Measurements from ENCODE around the gene CENPB.

CENPB gene

DNA sequence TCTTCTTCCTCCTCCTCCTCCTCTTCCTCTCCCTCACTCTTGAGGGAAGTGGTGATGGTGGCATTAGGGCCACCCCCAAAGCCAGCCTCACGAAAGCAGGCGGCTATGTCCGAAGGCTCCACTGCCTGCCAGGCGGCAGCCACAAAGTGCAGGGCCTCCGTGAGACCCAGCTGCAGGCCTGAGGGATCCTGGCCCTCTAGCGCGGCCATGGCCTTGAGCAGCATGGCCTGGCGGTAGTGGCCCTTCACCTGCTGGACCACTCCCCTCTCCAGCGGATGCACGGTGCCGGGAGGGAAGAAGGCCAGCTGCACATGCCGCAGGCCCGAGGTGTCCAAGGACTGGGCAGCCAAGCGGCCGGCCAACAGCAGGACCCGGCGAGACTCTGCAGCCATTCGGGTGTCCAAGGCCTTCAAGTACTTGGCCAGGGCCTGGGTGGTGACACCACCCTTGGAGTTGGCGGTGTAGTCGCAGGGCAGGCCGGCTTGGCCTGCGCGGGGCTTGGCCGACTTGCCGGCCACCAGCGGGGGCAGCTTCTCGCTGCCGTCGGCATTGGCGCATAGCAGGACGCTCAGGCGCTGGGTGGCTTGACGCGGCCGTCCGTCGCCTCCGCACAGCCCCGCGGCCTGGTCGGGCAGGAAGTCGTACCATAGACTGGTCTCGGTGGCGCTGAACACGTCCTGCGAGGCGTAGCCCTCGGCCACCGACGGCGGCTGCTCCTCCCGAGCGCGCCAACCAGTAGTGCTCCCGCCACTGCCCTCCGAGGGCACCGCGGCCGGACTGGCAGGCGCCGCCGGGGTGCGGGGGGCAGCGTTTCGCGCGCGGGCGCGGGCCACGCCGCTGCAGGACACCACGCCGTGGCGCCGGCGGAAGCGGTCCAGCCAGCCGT is 1.1 kb downstream of the CENPB start:
- H3K36me3 ChIP-seq (ENCODE audit: insufficient read depth, low read depth, low read length) = peaks cover 7% of the 10 kb centered on the region; the same call in 1 of the 2 replicates
- peaks cover 18% of the 10 kb centered on the region for H3K27me3 ChIP-seq (ENCODE audit: insufficient read depth, low read length)
- peaks cover 13% of the 10 kb centered on the region; the same call in 1 of the 2 replicates for H3K4me1 ChIP-seq (ENCODE audit: insufficient read depth, low read length)
- H3K9me3 ChIP-seq (ENCODE audit: insufficient read depth, low read depth, low read length) = no peaks in the 10 kb centered on the region
- H3K9ac ChIP-seq (ENCODE audit: low read depth, low read length) = peak overlapping the region; percentile 80; the same call in 1 of the 2 replicates
- peak overlapping the region; percentile 83; the same call in 1 of the 2 replicates for H3K4me3 ChIP-seq (ENCODE audit: low read length)
- no peak overlapping the region for H3K27ac ChIP-seq (ENCODE audit: low read length)

DNA sequence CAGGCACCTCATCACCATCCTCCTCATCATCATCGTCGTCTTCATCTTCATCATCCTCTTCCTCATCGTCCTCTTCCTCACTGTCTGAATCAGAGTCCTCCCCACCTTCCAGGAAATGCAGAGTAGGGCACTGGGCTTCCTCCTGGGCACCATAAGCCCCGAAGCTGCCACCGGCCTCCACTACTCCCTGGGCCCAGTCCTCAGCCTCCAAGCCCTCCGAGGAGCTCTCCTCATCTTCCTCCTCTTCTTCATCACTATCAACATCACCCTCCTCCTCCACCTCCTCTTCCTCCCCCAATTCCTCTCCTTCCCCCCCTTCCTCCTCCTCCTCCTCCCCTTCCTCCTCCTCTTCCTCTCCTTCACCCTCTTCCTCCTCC is 1.7 kb downstream of the CENPB start:
- Histone ChIP-seq H3K27me3 (ENCODE audit: insufficient read depth, low read length) (peaks cover 24% of the 10 kb centered on the region), H3K36me3 (ENCODE audit: insufficient read depth, low read depth, low read length) (peaks cover 7% of the 10 kb centered on the region; the same call in 1 of the 2 replicates), H3K9ac (ENCODE audit: low read depth, low read length) (no peak overlapping the region), H3K4me3 (ENCODE audit: low read length) (no peak overlapping the region), H3K9me3 (ENCODE audit: insufficient read depth, low read depth, low read length) (no peaks in the 10 kb centered on the region), H3K27ac (ENCODE audit: low read length) (no peak overlapping the region), H3K4me1 (ENCODE audit: insufficient read depth, low read length) (peaks cover 13% of the 10 kb centered on the region; the same call in 1 of the 2 replicates)

DNA sequence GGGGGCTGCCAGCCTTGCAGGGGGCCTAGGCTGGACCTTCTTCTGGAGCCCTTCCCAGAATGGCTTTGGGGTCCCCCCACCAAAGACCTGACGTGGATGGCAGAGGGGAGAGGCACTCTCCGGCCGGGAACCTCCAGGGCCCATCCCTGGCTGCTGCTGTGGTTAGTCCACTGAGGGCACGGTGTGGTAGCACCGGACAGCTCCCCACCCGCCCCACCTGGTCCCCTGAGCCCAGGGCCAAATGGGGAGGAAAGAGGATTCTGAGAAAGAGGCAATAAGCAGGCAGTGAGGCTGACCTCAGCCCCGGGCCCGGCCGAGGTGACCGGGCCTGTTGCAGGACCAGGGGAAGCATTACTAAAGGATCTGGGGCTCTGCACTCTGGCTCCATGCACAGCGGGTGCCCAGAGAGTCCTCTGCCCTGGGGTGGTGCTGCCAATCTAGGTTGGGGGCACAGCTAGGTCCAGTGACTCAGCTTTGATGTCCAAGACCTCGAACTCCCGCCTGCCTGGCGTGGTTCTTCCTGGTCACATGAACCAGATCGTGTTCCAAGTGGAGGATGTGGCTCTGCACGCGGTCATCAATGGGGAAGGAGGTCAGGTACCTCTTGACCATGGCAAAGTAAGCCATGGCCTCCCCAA is 2.2 kb downstream of the CENPB start:
- H3K9me3 ChIP-seq (ENCODE audit: insufficient read depth, low read depth, low read length) = no peaks in the 10 kb centered on the region
- peaks cover 30% of the 10 kb centered on the region for H3K27me3 ChIP-seq (ENCODE audit: insufficient read depth, low read length)
- no peak overlapping the region for H3K27ac ChIP-seq (ENCODE audit: low read length)
- H3K9ac ChIP-seq (ENCODE audit: low read depth, low read length) = no peak overlapping the region
- H3K4me3 ChIP-seq (ENCODE audit: low read length) = no peak overlapping the region
- H3K4me1 ChIP-seq (ENCODE audit: insufficient read depth, low read length) = peaks cover 13% of the 10 kb centered on the region; the same call in 1 of the 2 replicates
- H3K36me3 ChIP-seq (ENCODE audit: insufficient read depth, low read depth, low read length) = peaks cover 7% of the 10 kb centered on the region; the same call in 1 of the 2 replicates

DNA sequence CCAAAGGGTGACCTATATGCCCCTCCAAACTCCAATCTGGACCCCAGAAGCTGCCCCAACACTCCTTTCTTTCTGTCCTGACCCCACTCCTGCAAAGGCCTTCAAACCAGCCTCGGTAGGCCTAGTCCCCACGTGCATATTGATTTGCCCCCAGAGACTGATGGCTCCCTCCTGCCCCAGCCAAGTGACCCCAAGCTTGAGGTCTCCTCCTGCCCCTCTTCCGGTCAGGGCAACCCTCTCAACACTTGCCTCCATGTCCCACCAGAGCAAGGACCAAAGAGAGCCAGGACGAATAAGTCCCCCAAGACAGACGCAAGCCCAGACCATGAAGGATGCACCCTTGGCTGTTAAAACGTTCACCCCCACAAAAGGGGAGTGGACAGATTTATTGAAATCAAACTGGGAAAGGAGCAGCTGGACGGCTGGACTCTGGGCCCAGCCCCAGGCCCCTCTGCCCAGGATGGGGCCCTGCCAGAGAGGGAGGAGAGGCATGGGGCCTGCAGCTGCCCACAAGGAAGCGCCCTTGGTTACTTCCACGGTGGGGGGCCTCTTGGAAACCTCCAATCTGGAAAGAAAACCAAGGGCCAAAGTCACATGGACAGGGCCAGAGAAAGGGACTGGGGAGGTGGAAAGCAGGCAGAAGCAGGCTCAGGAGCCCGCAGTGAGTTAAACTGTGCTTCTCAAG is 2.9 kb downstream of the CENPB start:
- peaks cover 7% of the 10 kb centered on the region; the same call in 1 of the 2 replicates for H3K36me3 ChIP-seq (ENCODE audit: insufficient read depth, low read depth, low read length)
- H3K9ac ChIP-seq (ENCODE audit: low read depth, low read length) = no peak overlapping the region
- H3K4me3 ChIP-seq (ENCODE audit: low read length) = no peak overlapping the region
- no peak overlapping the region for H3K27ac ChIP-seq (ENCODE audit: low read length)
- H3K27me3 ChIP-seq (ENCODE audit: insufficient read depth, low read length) = peaks cover 36% of the 10 kb centered on the region
- H3K4me1 ChIP-seq (ENCODE audit: insufficient read depth, low read length) = peaks cover 13% of the 10 kb centered on the region; the same call in 1 of the 2 replicates
- H3K9me3 ChIP-seq (ENCODE audit: insufficient read depth, low read depth, low read length) = no peaks in the 10 kb centered on the region

DNA sequence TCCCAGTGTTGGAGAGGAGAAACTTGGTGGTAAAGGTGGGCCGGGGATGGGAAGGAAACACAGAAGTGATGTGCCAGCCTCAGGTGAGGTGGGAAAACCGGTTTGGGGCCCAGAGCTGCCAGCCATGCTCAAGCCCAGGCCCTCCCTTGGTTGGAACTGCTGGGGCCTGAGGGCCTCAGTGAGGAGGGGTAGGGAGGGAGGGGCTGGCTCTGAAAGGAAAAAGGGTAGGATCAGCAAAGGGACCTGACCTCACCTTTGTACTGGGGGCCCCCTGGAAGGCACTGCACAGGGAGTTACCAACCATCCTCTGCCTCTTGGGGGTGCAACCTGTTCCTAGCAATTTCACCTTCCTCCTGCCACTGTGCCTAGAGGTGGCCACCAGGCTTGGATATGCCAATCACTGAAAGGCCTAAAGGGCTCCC is 3.5 kb downstream of the CENPB start:
- Histone ChIP-seq H3K4me3 (ENCODE audit: low read length) (no peak overlapping the region), H3K27me3 (ENCODE audit: insufficient read depth, low read length) (peaks cover 38% of the 10 kb centered on the region), H3K27ac (ENCODE audit: low read length) (no peak overlapping the region), H3K36me3 (ENCODE audit: insufficient read depth, low read depth, low read length) (peaks cover 7% of the 10 kb centered on the region; the same call in 1 of the 2 replicates), H3K9me3 (ENCODE audit: insufficient read depth, low read depth, low read length) (no peaks in the 10 kb centered on the region), H3K4me1 (ENCODE audit: insufficient read depth, low read length) (peaks cover 13% of the 10 kb centered on the region; the same call in 1 of the 2 replicates), H3K9ac (ENCODE audit: low read depth, low read length) (no peak overlapping the region)

DNA sequence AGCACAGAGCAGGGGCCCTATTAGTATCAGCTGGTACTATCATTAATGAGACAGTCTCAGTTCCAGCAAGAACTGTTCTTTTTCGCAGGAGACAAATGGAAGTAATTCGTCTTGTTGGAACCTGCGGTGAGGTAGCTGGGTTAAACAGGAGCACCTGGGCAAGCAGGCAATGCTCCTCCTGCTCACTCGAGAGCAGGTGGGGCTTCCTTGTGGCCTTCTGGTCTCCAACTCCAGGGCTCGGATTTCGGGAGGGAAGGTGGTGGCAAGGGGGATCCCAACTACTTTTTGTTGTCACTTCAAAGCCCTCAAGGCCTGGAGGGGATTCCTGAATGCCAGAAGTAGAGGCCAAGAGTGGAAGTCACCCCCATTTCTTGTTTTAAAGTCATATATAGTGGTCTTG is 3.9 kb downstream of the CENPB start:
- no peak overlapping the region for H3K9ac ChIP-seq (ENCODE audit: low read depth, low read length)
- peaks cover 40% of the 10 kb centered on the region for H3K27me3 ChIP-seq (ENCODE audit: insufficient read depth, low read length)
- no peak overlapping the region for H3K4me3 ChIP-seq (ENCODE audit: low read length)
- peaks cover 13% of the 10 kb centered on the region; the same call in 1 of the 2 replicates for H3K4me1 ChIP-seq (ENCODE audit: insufficient read depth, low read length)
- H3K9me3 ChIP-seq (ENCODE audit: insufficient read depth, low read depth, low read length) = no peaks in the 10 kb centered on the region
- H3K27ac ChIP-seq (ENCODE audit: low read length) = no peak overlapping the region
- H3K36me3 ChIP-seq (ENCODE audit: insufficient read depth, low read depth, low read length) = peaks cover 7% of the 10 kb centered on the region; the same call in 1 of the 2 replicates

DNA sequence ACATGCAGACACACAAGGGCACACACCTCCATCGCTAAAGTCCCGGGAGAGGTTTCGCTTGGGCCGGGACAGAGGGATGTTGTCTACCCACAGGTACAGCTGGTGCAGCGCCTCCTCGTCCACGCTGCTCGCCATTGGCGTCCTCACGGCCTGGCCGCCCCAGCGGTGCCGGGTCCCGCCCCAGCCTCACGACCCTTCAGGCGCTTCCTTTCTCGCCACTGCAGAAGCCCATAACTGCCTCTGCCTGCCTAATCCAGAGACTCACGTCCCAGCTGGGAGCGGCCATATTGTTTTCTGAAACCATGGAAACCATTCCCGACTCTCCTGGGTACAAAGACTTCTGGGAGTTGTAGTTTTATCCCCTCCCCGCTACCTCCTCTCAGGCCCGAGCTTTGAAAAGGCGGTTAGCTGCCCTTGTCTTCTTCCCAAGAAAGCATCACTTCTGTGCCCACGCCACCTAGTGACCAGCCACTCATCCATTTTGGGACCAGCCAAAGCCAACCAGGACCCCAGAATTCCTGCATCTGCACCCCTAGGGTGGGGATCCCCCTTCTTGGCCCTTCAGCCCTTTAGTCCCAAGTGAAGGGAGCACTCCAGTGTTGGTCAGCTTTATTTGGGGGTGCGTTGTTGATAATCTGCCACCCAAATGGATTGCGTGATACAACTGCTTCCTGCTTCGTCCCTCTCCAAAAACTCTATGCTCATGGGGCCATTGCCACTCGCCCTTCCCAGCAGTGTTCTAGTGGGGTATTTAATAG is 5.2 kb downstream of the CENPB start, which contains the start of gene SPEF1:
Gene SPEF1 (minus strand): TSS at position 296 of the 758 bp plus-strand sequence. CDS start 161 bp downstream, at position 135.
- peaks cover 8% of the 10 kb centered on the region; the same call in 1 of the 2 replicates for H3K4me1 ChIP-seq (ENCODE audit: insufficient read depth, low read length)
- no peak within 1 kb of the TSS; the same call in 1 of the 2 replicates for H3K9ac ChIP-seq (ENCODE audit: low read depth, low read length)
- peaks cover 45% of the 10 kb centered on the region for H3K27me3 ChIP-seq (ENCODE audit: insufficient read depth, low read length)
- no peaks in the 10 kb centered on the region for H3K9me3 ChIP-seq (ENCODE audit: insufficient read depth, low read depth, low read length)
- H3K4me3 ChIP-seq (ENCODE audit: low read length) = peak within 1 kb of the TSS; percentile 63
- no peak within 1 kb of the TSS for H3K27ac ChIP-seq (ENCODE audit: low read length)
- H3K36me3 ChIP-seq (ENCODE audit: insufficient read depth, low read depth, low read length) = peaks cover 7% of the 10 kb centered on the region; the same call in 1 of the 2 replicates

DNA sequence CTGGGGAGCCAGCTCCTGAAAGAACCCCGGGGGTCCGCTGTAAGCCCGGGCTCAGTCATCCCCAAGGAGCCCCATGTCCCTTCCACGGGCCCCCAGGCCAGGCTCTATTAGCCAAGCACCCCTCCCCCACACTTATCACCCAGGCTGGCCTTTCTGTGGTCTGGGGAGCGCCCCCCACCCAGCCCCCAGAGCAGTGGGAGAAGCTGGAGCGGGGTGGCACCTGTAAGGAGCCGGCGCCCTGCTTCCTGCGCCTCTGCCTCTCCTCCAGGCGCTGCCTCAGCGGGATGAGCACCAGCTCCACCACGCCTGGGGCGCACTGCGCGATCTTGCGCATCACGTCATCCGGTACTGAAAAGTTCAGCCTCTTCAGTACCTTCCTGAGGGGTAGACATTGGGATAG is 7.6 kb downstream of the CENPB start:
- H3K27me3 ChIP-seq (ENCODE audit: insufficient read depth, low read length) = peaks cover 57% of the 10 kb centered on the region
- peak overlapping the region; percentile 72; the same call in 1 of the 2 replicates for H3K4me3 ChIP-seq (ENCODE audit: low read length)

DNA sequence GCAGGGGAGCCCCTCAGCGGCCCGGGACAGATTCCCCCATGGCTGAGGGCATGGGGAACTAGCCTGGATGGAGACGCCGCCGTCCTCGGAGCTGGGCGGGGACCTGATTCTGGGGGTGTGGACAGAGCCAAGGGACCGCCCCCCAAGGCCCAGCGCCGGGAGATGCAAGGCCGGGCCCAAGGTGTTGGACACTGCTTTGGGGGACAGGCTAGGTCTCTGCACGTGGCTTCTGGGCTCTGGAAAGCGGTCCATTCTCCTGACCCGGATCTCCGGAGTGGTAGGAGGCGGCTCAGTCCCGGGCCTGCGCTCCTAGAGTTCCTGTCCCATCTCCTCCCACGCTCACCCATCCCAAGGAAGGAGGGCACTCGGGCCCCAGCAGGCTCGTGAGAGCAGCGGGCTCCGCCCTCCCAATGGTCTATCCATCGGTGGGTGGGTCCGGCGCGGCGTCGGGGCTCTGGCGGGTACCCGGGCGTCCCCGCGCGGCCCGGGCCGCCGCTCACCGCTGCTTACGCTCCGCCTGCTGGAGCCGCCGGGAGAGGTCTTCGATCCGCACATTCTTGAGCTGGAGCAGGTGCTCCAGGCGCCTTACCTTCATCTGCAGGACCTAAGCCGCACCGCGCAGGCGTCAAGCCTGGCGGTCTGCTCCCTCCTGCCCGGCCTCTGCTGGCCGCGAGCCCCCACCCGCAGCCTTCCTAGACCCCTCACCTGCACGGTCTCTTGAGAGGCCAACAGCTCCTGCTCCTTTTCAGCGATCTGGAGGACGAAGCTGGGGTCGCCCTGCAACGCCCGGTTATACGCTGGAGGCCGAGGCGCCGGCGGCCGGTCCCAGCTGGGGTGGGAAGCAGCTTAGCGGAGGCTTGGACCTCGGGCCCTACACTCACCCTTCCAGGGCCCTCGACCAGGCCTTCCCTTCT is 8.6 kb downstream of the CENPB start:
- peak overlapping the region; percentile 72 for H3K4me3 ChIP-seq (ENCODE audit: low read length)
- H3K4me1 ChIP-seq (ENCODE audit: insufficient read depth, low read length) = peaks cover 8% of the 10 kb centered on the region; the same call in 1 of the 2 replicates
- no peaks in the 10 kb centered on the region for H3K36me3 ChIP-seq (ENCODE audit: insufficient read depth, low read depth, low read length)
- peaks cover 57% of the 10 kb centered on the region for H3K27me3 ChIP-seq (ENCODE audit: insufficient read depth, low read length)
- H3K9me3 ChIP-seq (ENCODE audit: insufficient read depth, low read depth, low read length) = no peaks in the 10 kb centered on the region
- peak overlapping the region; percentile 50; the same call in 1 of the 2 replicates for H3K9ac ChIP-seq (ENCODE audit: low read depth, low read length)
- no peak overlapping the region for H3K27ac ChIP-seq (ENCODE audit: low read length)

More for the DNA sequence above, 7.6 kb downstream of the CENPB start:
- Histone ChIP-seq H3K4me1 (ENCODE audit: insufficient read depth, low read length) (peaks cover 8% of the 10 kb centered on the region; the same call in 1 of the 2 replicates), H3K27ac (ENCODE audit: low read length) (no peak overlapping the region), H3K36me3 (ENCODE audit: insufficient read depth, low read depth, low read length) (no peaks in the 10 kb centered on the region), H3K9ac (ENCODE audit: low read depth, low read length) (no peak overlapping the region), H3K9me3 (ENCODE audit: insufficient read depth, low read depth, low read length) (no peaks in the 10 kb centered on the region)

DNA sequence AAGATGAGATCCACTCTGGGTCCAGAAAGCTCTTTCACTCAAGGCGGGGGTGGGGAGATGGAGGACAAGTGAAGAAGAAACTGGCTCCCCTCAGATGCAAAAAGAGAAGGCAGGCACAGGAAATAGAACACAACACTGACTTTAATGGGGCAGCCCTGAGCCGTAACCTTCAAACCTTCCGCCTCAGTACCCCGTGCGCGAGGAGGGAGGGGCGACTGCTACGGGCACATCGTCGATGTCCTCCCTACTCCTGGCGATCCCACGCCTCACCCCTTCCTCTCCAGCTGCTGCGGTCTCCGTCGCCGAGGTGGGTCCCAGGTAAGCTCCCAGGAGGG is 9.2 kb downstream of the CENPB start:
- Histone ChIP-seq H3K9ac (ENCODE audit: low read depth, low read length) (peak overlapping the region; percentile 50; the same call in 1 of the 2 replicates), H3K4me3 (ENCODE audit: low read length) (peak overlapping the region; percentile 72)

More for the DNA sequence above, 9.2 kb downstream of the CENPB start:
- H3K27ac ChIP-seq (ENCODE audit: low read length) = no peak overlapping the region
- no peaks in the 10 kb centered on the region for H3K9me3 ChIP-seq (ENCODE audit: insufficient read depth, low read depth, low read length)
- H3K36me3 ChIP-seq (ENCODE audit: insufficient read depth, low read depth, low read length) = no peaks in the 10 kb centered on the region
- H3K4me1 ChIP-seq (ENCODE audit: insufficient read depth, low read length) = peaks cover 8% of the 10 kb centered on the region; the same call in 1 of the 2 replicates
- peaks cover 57% of the 10 kb centered on the region for H3K27me3 ChIP-seq (ENCODE audit: insufficient read depth, low read length)

All from iPS-20b (cell line).